ENCODE measurements around the gene AVP. TPM values are rescaled to one million over a fixed set of nuclear protein-coding genes. Genes with fewer than 3 reads are reported as not detected.

AVP gene
- total RNA-seq, 2 experiments from 2014 or later: not detected

GRCh38 chr20:3085571-3086072, 1.1 kb upstream of the AVP start:
- DNase-seq: no peak
- ChIA-PET POLR2A (interaction anchor here (1.5 to 1.8 kb wide), 2 partner anchors 8 to 10 kb away, joined by 3 to 4 read pairs; no protein-coding TSS in a partner anchor), CTCF (interaction anchor here (1.3 kb wide), 1 partner anchor 11 kb away, joined by 3 read pairs; no protein-coding TSS in a partner anchor)
- peaks cover 34% of the 10 kb centered on the region for H3K27me3 Mint-ChIP-seq
- H3K9me3 Mint-ChIP-seq: no peaks in the 10 kb centered on the region
- H3K27ac Mint-ChIP-seq: no peak overlapping the region
- intact Hi-C loops (cut with micrococcal nuclease): no loop called here
- no peak for ATAC-seq
- H3K4me1 Mint-ChIP-seq (ENCODE audit: low read depth): peaks cover 9% of the 10 kb centered on the region
- H3K4me3 Mint-ChIP-seq: no peak overlapping the region
- no peak for TF ChIP-seq CTCF (IDR thresholded peaks at IDR 0.05)
- no peaks in the 10 kb centered on the region for H3K36me3 Mint-ChIP-seq (ENCODE audit: low read depth)

- Mint-ChIP-seq H3K9me3 (no peaks in the 10 kb centered on the region), H3K4me3 (no peak overlapping the region), H3K27ac (no peak overlapping the region), H3K27me3 (peaks cover 37% of the 10 kb centered on the region), H3K36me3 (ENCODE audit: low read depth) (no peaks in the 10 kb centered on the region), H3K4me1 (ENCODE audit: low read depth) (peaks cover 4% of the 10 kb centered on the region)
- DNase-seq (no peak), ATAC-seq (no peak)
- intact Hi-C loops (cut with micrococcal nuclease): no loop called here
- ChIA-PET CTCF (no interaction called here), POLR2A (interaction anchor here (1.5 to 1.8 kb wide), 2 partner anchors 9 kb away, joined by 3 to 4 read pairs; no protein-coding TSS in a partner anchor)
- TF ChIP-seq CTCF (IDR thresholded peaks at IDR 0.05): no peak
These were observed 449 bp upstream of the AVP start for GRCh38 chr20:3084986-3085360.

- DNase-seq (no peak), ATAC-seq (peak; percentile 35)
- POLR2A ChIA-PET: interaction anchor here (0.8 to 1.8 kb wide), 2 partner anchors 11 to 31 kb away, joined by 3 to 4 read pairs; no protein-coding TSS in a partner anchor
- no peak overlapping the region for H3K27ac Mint-ChIP-seq
- peak overlapping the region; percentile 38 for H3K4me3 Mint-ChIP-seq
- no peak for TF ChIP-seq CTCF (IDR thresholded peaks at IDR 0.05)
- no peaks in the 10 kb centered on the region for H3K9me3 Mint-ChIP-seq
- peaks cover 39% of the 10 kb centered on the region for H3K27me3 Mint-ChIP-seq
- no peaks in the 10 kb centered on the region for H3K36me3 Mint-ChIP-seq (ENCODE audit: low read depth)
- CTCF ChIA-PET: interaction anchor here (0.6 kb wide), 1 partner anchor 32 kb away, joined by 3 read pairs; no protein-coding TSS in a partner anchor
- intact Hi-C loops (cut with micrococcal nuclease): no loop called here
- peaks cover 4% of the 10 kb centered on the region for H3K4me1 Mint-ChIP-seq (ENCODE audit: low read depth)
These were observed 1.3 kb downstream of the AVP start for GRCh38 chr20:3082955-3083952.

- Mint-ChIP-seq H3K27ac (no peak overlapping the region), H3K9me3 (no peaks in the 10 kb centered on the region), H3K4me1 (ENCODE audit: low read depth) (peaks cover 9% of the 10 kb centered on the region), H3K36me3 (ENCODE audit: low read depth) (no peaks in the 10 kb centered on the region), H3K4me3 (peak overlapping the region; percentile 43), H3K27me3 (peaks cover 43% of the 10 kb centered on the region)
- POLR2A ChIA-PET: no interaction called here
- TF ChIP-seq CTCF (IDR thresholded peaks at IDR 0.05): no peak
- intact Hi-C loops (cut with micrococcal nuclease): no loop called here
- CTCF ChIA-PET: no interaction called here
- DNase-seq: no peak
- ATAC-seq: peak; percentile 45
These were observed 2.1 kb downstream of the AVP start for GRCh38 chr20:3082306-3082951.
